ENCODE results near the gene IDE. TPM values are rescaled to one million over a fixed set of nuclear protein-coding genes. Genes with fewer than 3 reads are reported as not detected.

Gene IDE
- total RNA-seq, 1 experiment from 2014 or later, result 59.6 TPM

- no peak for DNase-seq (ENCODE audit: low read depth in 1 of 2, low spot score in 2 of 2)
- Histone ChIP-seq H3K9me3 (replicated peaks) (no peaks in the 10 kb centered on the region), H3K4me1 (replicated peaks) (no peaks in the 10 kb centered on the region), H3K27ac (no peak overlapping the region), H3K4me3 (no peak overlapping the region), H3K27me3 (replicated peaks) (no peaks in the 10 kb centered on the region), H3K36me3 (peaks cover 8% of the 10 kb centered on the region; the same call in 1 of the 2 replicates)
These were observed 28.3 kb downstream of the IDE start for GRCh38 chr10:92545556-92545955.

- Histone ChIP-seq H3K27ac (no peak overlapping the region), H3K4me3 (no peak overlapping the region), H3K9me3 (replicated peaks) (no peaks in the 10 kb centered on the region), H3K4me1 (replicated peaks) (no peaks in the 10 kb centered on the region), H3K36me3 (peaks cover 8% of the 10 kb centered on the region; the same call in 1 of the 2 replicates), H3K27me3 (replicated peaks) (no peaks in the 10 kb centered on the region)
- peak in 1 of 2 experiments; percentile 26 for DNase-seq (ENCODE audit: low read depth in 1 of 2, low spot score in 2 of 2)
These were observed 29.6 kb downstream of the IDE start for GRCh38 chr10:92544296-92544695.

GRCh38 chr10:92542458-92542857 lies 31.4 kb downstream of the IDE start:
- no peaks in the 10 kb centered on the region for H3K9me3 ChIP-seq (replicated peaks)
- DNase-seq (ENCODE audit: low read depth in 1 of 2, low spot score in 2 of 2), result no peak
- H3K4me1 ChIP-seq (replicated peaks), result peaks cover 6% of the 10 kb centered on the region; the same call in 1 of the 2 replicates
- H3K27ac ChIP-seq, result no peak overlapping the region
- peaks cover 7% of the 10 kb centered on the region; the same call in 1 of the 2 replicates for H3K36me3 ChIP-seq
- H3K4me3 ChIP-seq, result no peak overlapping the region
- no peaks in the 10 kb centered on the region for H3K27me3 ChIP-seq (replicated peaks)

GRCh38 chr10:92541583-92541982 lies 32.3 kb downstream of the IDE start:
- DNase-seq (ENCODE audit: low read depth in 1 of 2, low spot score in 2 of 2), result no peak
- Histone ChIP-seq H3K27me3 (replicated peaks) (no peaks in the 10 kb centered on the region), H3K36me3 (peaks cover 12% of the 10 kb centered on the region), H3K4me1 (replicated peaks) (peaks cover 6% of the 10 kb centered on the region; the same call in 1 of the 2 replicates), H3K9me3 (replicated peaks) (no peaks in the 10 kb centered on the region), H3K4me3 (no peak overlapping the region), H3K27ac (no peak overlapping the region)

GRCh38 chr10:92538231-92538958 lies 35.5 kb downstream of the IDE start:
- Histone ChIP-seq H3K27me3 (replicated peaks) (no peaks in the 10 kb centered on the region), H3K36me3 (peaks cover 24% of the 10 kb centered on the region), H3K4me1 (replicated peaks) (peaks cover 6% of the 10 kb centered on the region; the same call in 1 of the 2 replicates), H3K4me3 (no peak overlapping the region), H3K9me3 (replicated peaks) (no peaks in the 10 kb centered on the region), H3K27ac (no peak overlapping the region)
- no peak for DNase-seq (ENCODE audit: low read depth in 1 of 2, low spot score in 2 of 2)

- Histone ChIP-seq H3K4me1 (replicated peaks) (no peaks in the 10 kb centered on the region), H3K27ac (no peak overlapping the region), H3K4me3 (no peak overlapping the region), H3K9me3 (replicated peaks) (no peaks in the 10 kb centered on the region), H3K27me3 (replicated peaks) (no peaks in the 10 kb centered on the region), H3K36me3 (peaks cover 57% of the 10 kb centered on the region)
- no peak for DNase-seq (ENCODE audit: low read depth in 1 of 2, low spot score in 2 of 2)
These were observed 42.9 kb downstream of the IDE start for GRCh38 chr10:92530891-92531535.

- Histone ChIP-seq H3K9me3 (replicated peaks) (no peaks in the 10 kb centered on the region), H3K36me3 (peaks cover 55% of the 10 kb centered on the region), H3K4me1 (replicated peaks) (no peaks in the 10 kb centered on the region), H3K4me3 (no peak overlapping the region), H3K27ac (no peak overlapping the region), H3K27me3 (replicated peaks) (no peaks in the 10 kb centered on the region)
- DNase-seq (ENCODE audit: low read depth in 1 of 2, low spot score in 2 of 2), result no peak
These were observed 43.5 kb downstream of the IDE start for GRCh38 chr10:92530421-92530820.

- H3K27me3 ChIP-seq (replicated peaks), result no peaks in the 10 kb centered on the region
- H3K27ac ChIP-seq, result no peak overlapping the region
- DNase-seq (ENCODE audit: low read depth in 1 of 2, low spot score in 2 of 2), result no peak
- no peaks in the 10 kb centered on the region; the same call in 1 of the 2 replicates for H3K4me1 ChIP-seq (replicated peaks)
- H3K36me3 ChIP-seq, result peaks cover 46% of the 10 kb centered on the region
- H3K9me3 ChIP-seq (replicated peaks), result no peaks in the 10 kb centered on the region
- no peak overlapping the region for H3K4me3 ChIP-seq
These were observed 46.2 kb downstream of the IDE start for GRCh38 chr10:92527716-92528115.

- Histone ChIP-seq H3K4me3 (no peak overlapping the region), H3K4me1 (replicated peaks) (no peaks in the 10 kb centered on the region; the same call in 1 of the 2 replicates), H3K27me3 (replicated peaks) (no peaks in the 10 kb centered on the region), H3K27ac (no peak overlapping the region), H3K36me3 (peaks cover 24% of the 10 kb centered on the region), H3K9me3 (replicated peaks) (no peaks in the 10 kb centered on the region)
- no peak for DNase-seq (ENCODE audit: low read depth in 1 of 2, low spot score in 2 of 2)
These were observed 50.3 kb downstream of the IDE start for GRCh38 chr10:92523639-92524038.

- Histone ChIP-seq H3K4me1 (replicated peaks) (no peaks in the 10 kb centered on the region), H3K9me3 (replicated peaks) (no peaks in the 10 kb centered on the region), H3K27me3 (replicated peaks) (no peaks in the 10 kb centered on the region), H3K4me3 (no peak overlapping the region), H3K27ac (no peak overlapping the region), H3K36me3 (peaks cover 19% of the 10 kb centered on the region)
- peak; percentile 53 to 55 for DNase-seq (ENCODE audit: low read depth in 1 of 2, low spot score in 2 of 2)
These were observed 56.7 kb downstream of the IDE start for GRCh38 chr10:92517034-92517655.

- Histone ChIP-seq H3K27me3 (replicated peaks) (no peaks in the 10 kb centered on the region), H3K36me3 (peaks cover 59% of the 10 kb centered on the region), H3K4me3 (no peak overlapping the region), H3K27ac (no peak overlapping the region), H3K4me1 (replicated peaks) (no peaks in the 10 kb centered on the region), H3K9me3 (replicated peaks) (no peaks in the 10 kb centered on the region)
- no peak for DNase-seq (ENCODE audit: low read depth in 1 of 2, low spot score in 2 of 2)
These were observed 65.0 kb downstream of the IDE start for GRCh38 chr10:92508866-92509265.

- no peak overlapping the region for H3K27ac ChIP-seq
- DNase-seq (ENCODE audit: low read depth in 1 of 2, low spot score in 2 of 2), result no peak
- no peaks in the 10 kb centered on the region for H3K4me1 ChIP-seq (replicated peaks)
- no peaks in the 10 kb centered on the region for H3K27me3 ChIP-seq (replicated peaks)
- H3K36me3 ChIP-seq, result peaks cover 55% of the 10 kb centered on the region
- H3K4me3 ChIP-seq, result no peak overlapping the region
- no peaks in the 10 kb centered on the region for H3K9me3 ChIP-seq (replicated peaks)
These were observed 67.6 kb downstream of the IDE start for GRCh38 chr10:92506336-92506735.

GRCh38 chr10:92505044-92505443 lies 68.8 kb downstream of the IDE start:
- Histone ChIP-seq H3K27me3 (replicated peaks) (no peaks in the 10 kb centered on the region), H3K27ac (no peak overlapping the region), H3K4me3 (no peak overlapping the region), H3K4me1 (replicated peaks) (no peaks in the 10 kb centered on the region), H3K36me3 (peaks cover 58% of the 10 kb centered on the region), H3K9me3 (replicated peaks) (no peaks in the 10 kb centered on the region)
- DNase-seq (ENCODE audit: low read depth in 1 of 2, low spot score in 2 of 2), result no peak

GRCh38 chr10:92502296-92502808 lies 71.5 kb downstream of the IDE start:
- H3K36me3 ChIP-seq, result peaks cover 56% of the 10 kb centered on the region
- H3K4me3 ChIP-seq, result no peak overlapping the region
- no peak overlapping the region for H3K27ac ChIP-seq
- no peaks in the 10 kb centered on the region for H3K27me3 ChIP-seq (replicated peaks)
- DNase-seq (ENCODE audit: low read depth in 1 of 2, low spot score in 2 of 2), result no peak
- H3K4me1 ChIP-seq (replicated peaks), result no peaks in the 10 kb centered on the region
- H3K9me3 ChIP-seq (replicated peaks), result no peaks in the 10 kb centered on the region

Data from SJSA1 (cell line).